Measurements from ENCODE around the gene ANO6. TPM values are rescaled to one million over a fixed set of nuclear protein-coding genes. Genes with fewer than 3 reads are reported as not detected.

Gene ANO6
- total RNA-seq, 4 donors from 2014 or later, result 31.8 to 43.5 (median 34.1) TPM

GRCh38 chr12:45478931-45479330, 263.0 kb downstream of the ANO6 start:
- Histone ChIP-seq H3K27ac (no peak overlapping the region), H3K4me1 (peaks cover 4% of the 10 kb centered on the region), H3K27me3 (no peaks in the 10 kb centered on the region), H3K4me3 (no peak overlapping the region), H3K9me3 (no peaks in the 10 kb centered on the region), H3K36me3 (no peaks in the 10 kb centered on the region)
- TF ChIP-seq POLR2AphosphoS5 (IDR thresholded peaks at IDR 0.05) (no peak), EP300 (IDR thresholded peaks at IDR 0.05) (no peak), POLR2A (IDR thresholded peaks at IDR 0.05) (no peak)
- WGBS, result 88% methylated on average over 1 of the region's 1 CpG
- DNase-seq (ENCODE audit: low spot score in 2 of 2), result no peak

DNA sequence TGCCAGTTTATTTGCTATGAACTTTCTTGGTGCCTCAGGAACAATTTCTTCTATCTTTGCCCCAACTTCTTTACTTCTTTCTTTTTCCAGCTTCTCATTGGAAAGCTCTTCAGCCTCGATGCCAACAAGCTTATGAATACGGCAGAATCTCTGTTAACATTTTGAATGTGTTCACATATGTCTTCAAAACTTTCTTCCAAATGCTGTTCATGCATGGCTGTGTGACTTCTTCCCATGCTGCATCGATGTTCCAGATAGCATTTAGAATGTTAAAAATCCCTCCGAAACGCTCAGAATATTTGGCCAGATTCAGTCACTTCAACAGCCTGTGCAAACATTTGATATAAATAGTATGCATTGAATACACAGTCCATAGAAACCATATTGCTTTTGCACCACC, 265.9 kb downstream of the ANO6 start:
- H3K4me3 ChIP-seq, result no peak overlapping the region
- no peaks in the 10 kb centered on the region for H3K36me3 ChIP-seq
- no peaks in the 10 kb centered on the region for H3K9me3 ChIP-seq
- WGBS, result 81% methylated on average over 5 of the region's 5 CpGs
- no peak for DNase-seq (ENCODE audit: low spot score in 2 of 2)
- no peaks in the 10 kb centered on the region for H3K27me3 ChIP-seq
- H3K27ac ChIP-seq, result no peak overlapping the region
- no peak for TF ChIP-seq POLR2AphosphoS5 (IDR thresholded peaks at IDR 0.05)
- no peak for TF ChIP-seq CTCF (IDR thresholded peaks at IDR 0.05)
- TF ChIP-seq EP300 (IDR thresholded peaks at IDR 0.05), result no peak
- TF ChIP-seq POLR2A (IDR thresholded peaks at IDR 0.05), result no peak
- peaks cover 4% of the 10 kb centered on the region for H3K4me1 ChIP-seq

DNA sequence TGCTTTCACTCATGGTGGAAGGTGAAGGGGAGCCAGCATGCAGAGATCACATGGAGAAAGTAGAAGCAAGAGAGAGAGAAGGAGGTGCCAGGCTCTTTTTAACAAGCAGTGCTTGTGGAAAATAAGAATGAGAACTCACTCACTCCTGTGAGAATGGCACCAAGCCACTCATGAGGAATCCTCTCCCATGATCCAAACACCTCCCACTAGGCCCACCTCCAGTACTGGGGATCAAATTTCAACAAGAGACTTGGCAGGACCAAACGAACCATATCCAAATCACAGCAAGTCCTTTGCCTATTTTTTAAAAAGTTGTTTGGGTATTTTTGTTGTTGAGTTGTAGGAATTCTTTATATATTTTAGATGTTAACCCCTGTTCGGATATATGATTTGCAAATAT, 267.7 kb downstream of the ANO6 start:
- H3K36me3 ChIP-seq, result no peaks in the 10 kb centered on the region
- no peaks in the 10 kb centered on the region for H3K27me3 ChIP-seq
- no peaks in the 10 kb centered on the region for H3K9me3 ChIP-seq
- TF ChIP-seq EP300 (IDR thresholded peaks at IDR 0.05) (no peak), POLR2A (IDR thresholded peaks at IDR 0.05) (no peak), CTCF (IDR thresholded peaks at IDR 0.05) (no peak)
- H3K27ac ChIP-seq, result no peak overlapping the region
- 31% methylated on average over 2 of the region's 2 CpGs for WGBS
- peak in 1 of 2 donors; percentile 63 for DNase-seq (ENCODE audit: low spot score in 2 of 2)
- no peak overlapping the region for H3K4me3 ChIP-seq
- peaks cover 4% of the 10 kb centered on the region for H3K4me1 ChIP-seq

Other genes with a start within 250 kb of the ANO6 start
- gene DBX2, start 165.0 kb upstream of the ANO6 start, total RNA-seq, result 1 to 10 TPM in 1 of 4 donors, under 1 TPM in 2, not detected in 1; 0.40 to 1.1 (median 0.76) TPM